HCT116 (cell line): ENCODE data around the gene PSENEN. TPM values are rescaled to one million over a fixed set of nuclear protein-coding genes. Genes with fewer than 3 reads are reported as not detected.

ENCODE experiments used
- CTCF ChIP-seq, 3 experiments: fragments of 200-600 bp in 1 of 3; sonication (generic) in 1 of 3; IDR thresholded peaks in 2 of 3; conservative IDR thresholded peaks in 1 of 3; 2 replicates each; pipeline ENCODE4 v1.5.1; 2012 to 2017; ENCODE audit warnings: low read depth in 2 of 3, low read length in 2 of 3, antibody characterized with exemption in 1 of 3, borderline replicate concordance in 1 of 3, control low read depth in 1 of 3, mild to moderate bottlenecking in 1 of 3, mixed read lengths in 1 of 3, mixed run types in 1 of 3, moderate library complexity in 1 of 3; ENCODE audit not compliant: insufficient read depth in 1 of 3
- POLR2A ChIP-seq: IDR thresholded peaks from 2 replicates; pipeline ENCODE4 v1.7.0; 2011; ENCODE audit warnings: borderline replicate concordance; ENCODE audit not compliant: insufficient read depth, insufficient read length; ENCODE audit errors: extremely low read depth
- REST ChIP-seq: IDR thresholded peaks from 2 replicates; pipeline ENCODE4 v1.6.1; 2012; ENCODE audit warnings: low read depth
- SRF ChIP-seq: IDR thresholded peaks from 2 replicates; pipeline ENCODE4 v1.6.1; 2012; ENCODE audit warnings: low read depth
- TCF7L2 ChIP-seq: IDR thresholded peaks from 2 replicates; pipeline ENCODE4 v1.7.0; 2011; ENCODE audit warnings: borderline replicate concordance, inconsistent platforms; ENCODE audit not compliant: insufficient read depth, insufficient read length; ENCODE audit errors: extremely low read depth
- ZFX ChIP-seq: fragments of 450-650 bp; IDR thresholded peaks from 2 replicates; pipeline ENCODE4 v1.6.1; 2017
- total RNA-seq: library from RNA; stranded (reverse); gene quantifications from one replicate; pipeline ENCODE4 v1.2.1, GENCODE V29; 2021; ENCODE audit not compliant: unreplicated experiment

PSENEN gene
- total RNA-seq, 1 experiment from 2014 or later = 55.3 TPM

GRCh38 chr19:35743640-35744429 lies 1.6 kb upstream of the PSENEN start (continued):
- TF ChIP-seq REST (no peak), POLR2A (no peak), CTCF (IDR thresholded peaks at IDR 0.05 in 2 of 3, conservative IDR thresholded peaks at IDR 0.05 in 1 of 3; ENCODE audit: borderline replicate concordance in 1 of 3, insufficient read depth in 1 of 3, low read depth in 2 of 3, low read length in 2 of 3) (no peak), SRF (no peak), TCF7L2 (no peak), ZFX (no peak)
